GM08714 (cell line): ENCODE measurements around the gene PUSL1.

Experiments used
- H3K4me3 ChIP-seq: fragments of 200-500 bp; sonication (Bioruptor generic); 2 replicates; pipeline ENCODE4 v1.5.1; 2014; ENCODE audit warnings: mild to moderate bottlenecking, low read length, inconsistent platforms
- ZNF274 ChIP-seq: IDR thresholded peaks from 2 replicates; pipeline ENCODE4 v1.6.1; 2012; ENCODE audit warnings: mild to moderate bottlenecking, low read depth, low read length

Gene PUSL1

DNA sequence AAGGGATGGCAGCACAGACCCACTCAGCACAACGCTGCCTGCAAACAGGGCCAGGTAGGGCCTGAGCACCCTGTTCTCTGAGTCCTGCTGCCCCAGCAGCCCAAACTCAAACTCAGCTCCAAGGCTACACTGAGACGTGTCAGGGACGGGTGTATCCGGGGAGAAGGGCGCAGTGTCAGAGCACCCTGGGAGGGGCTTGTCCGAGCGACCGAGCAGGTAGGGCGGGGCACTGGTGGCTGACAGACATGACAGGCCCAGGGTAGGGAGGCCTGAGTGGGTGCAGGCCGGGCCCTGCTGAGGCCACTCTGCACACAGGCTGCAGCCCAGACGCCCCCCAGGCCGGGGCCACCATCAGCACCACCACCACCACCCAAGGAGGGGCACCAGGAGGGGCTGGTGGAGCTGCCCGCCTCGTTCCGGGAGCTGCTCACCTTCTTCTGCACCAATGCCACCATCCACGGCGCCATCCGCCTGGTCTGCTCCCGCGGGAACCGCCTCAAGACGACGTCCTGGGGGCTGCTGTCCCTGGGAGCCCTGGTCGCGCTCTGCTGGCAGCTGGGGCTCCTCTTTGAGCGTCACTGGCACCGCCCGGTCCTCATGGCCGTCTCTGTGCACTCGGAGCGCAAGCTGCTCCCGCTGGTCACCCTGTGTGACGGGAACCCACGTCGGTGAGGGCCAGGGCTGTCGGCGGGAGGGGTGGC lies 22.6 kb upstream of the PUSL1 start:
- no peak overlapping the region for H3K4me3 ChIP-seq
- TF ChIP-seq ZNF274, result no peak

- H3K4me3 ChIP-seq, result no peak overlapping the region
Measured at GRCh38 chr1:1286313-1287261, 21.8 kb upstream of the PUSL1 start.

GRCh38 chr1:1287288-1288110 lies 20.9 kb upstream of the PUSL1 start:
- H3K4me3 ChIP-seq, result no peak overlapping the region
- no peak for TF ChIP-seq ZNF274

More at GRCh38 chr1:1286313-1287261, 21.8 kb upstream of the PUSL1 start:
- no peak for TF ChIP-seq ZNF274

DNA sequence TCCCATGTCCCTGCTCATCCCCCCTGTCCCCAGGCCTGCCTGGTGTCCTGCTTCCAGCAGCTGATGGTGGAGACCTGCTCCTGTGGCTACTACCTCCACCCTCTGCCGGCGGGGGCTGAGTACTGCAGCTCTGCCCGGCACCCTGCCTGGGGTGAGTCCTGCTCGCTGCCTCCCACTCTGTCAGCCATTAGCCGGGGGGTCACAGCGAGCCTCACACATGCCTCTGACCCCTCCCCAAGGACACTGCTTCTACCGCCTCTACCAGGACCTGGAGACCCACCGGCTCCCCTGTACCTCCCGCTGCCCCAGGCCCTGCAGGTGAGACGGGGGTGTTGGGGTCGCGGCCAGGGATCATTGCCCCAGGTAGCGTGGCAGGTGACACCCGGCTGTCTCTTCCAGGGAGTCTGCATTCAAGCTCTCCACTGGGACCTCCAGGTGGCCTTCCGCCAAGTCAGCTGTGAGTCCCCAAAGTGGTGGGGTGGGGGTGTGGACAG lies 18.1 kb upstream of the PUSL1 start:
- H3K4me3 ChIP-seq, result no peak overlapping the region
- TF ChIP-seq ZNF274, result no peak

GRCh38 chr1:1291023-1291528 lies 17.3 kb upstream of the PUSL1 start:
- TF ChIP-seq ZNF274, result no peak
- no peak overlapping the region for H3K4me3 ChIP-seq

- H3K4me3 ChIP-seq, result no peak overlapping the region
- TF ChIP-seq ZNF274, result no peak
Measured at GRCh38 chr1:1291548-1292441, 16.6 kb upstream of the PUSL1 start.

DNA sequence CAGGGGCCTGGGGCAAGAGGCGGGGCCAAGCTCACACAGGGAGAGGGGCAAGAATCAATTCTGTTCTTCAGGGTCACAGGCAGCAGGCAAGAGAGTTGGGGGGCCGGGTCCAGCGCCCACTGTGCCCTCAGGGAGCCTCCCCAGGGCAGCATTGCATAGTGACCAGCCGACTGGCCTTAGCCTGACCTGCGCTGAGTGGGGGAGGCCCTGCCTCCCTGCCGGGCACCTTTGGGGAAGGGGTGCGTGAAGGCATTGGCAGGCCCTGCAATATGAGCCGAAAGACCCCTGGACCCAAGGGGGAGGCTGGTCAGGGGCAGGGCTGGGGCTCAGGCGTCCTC lies 16.0 kb upstream of the PUSL1 start:
- no peak for TF ChIP-seq ZNF274
- no peak overlapping the region for H3K4me3 ChIP-seq

- TF ChIP-seq ZNF274, result no peak
- no peak overlapping the region for H3K4me3 ChIP-seq
Measured at GRCh38 chr1:1292851-1293250, 15.5 kb upstream of the PUSL1 start.

- no peak overlapping the region for H3K4me3 ChIP-seq
- TF ChIP-seq ZNF274, result no peak
Measured at GRCh38 chr1:1293263-1294249, 14.8 kb upstream of the PUSL1 start.

DNA sequence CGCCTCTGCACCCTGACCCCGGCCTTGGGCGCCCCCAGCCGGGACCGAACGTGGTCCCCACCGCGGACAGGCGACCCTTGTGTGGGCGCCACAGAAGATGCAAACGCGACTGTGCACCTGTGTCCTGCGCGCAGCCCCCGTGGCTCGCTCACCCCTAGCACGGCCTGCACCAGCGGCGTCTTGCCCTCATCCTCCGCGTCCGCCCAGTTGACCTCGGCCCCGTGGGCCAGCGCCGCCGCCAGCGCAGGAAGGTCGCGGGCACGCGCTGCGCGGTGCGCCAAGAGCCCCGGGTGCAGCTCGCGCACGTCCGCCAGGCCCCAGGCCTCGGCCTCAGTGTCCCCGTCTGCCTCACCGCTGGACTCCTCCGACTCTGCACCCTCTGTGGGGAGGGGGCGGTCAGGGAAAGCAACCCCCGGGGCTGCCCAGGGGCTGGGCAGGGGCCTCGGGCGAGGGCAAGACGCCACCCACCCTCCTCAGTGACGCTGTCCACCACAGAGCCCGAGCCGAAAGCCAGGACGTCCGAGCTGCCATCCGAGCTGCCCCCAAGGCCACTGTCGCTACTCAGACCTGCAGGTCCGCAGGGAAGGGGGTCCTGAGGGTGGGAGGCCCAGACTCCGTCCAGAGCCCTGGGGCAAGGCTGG lies 14.0 kb upstream of the PUSL1 start:
- no peak for TF ChIP-seq ZNF274
- no peak overlapping the region for H3K4me3 ChIP-seq

GRCh38 chr1:1295154-1295923 lies 13.1 kb upstream of the PUSL1 start:
- H3K4me3 ChIP-seq, result no peak overlapping the region
- no peak for TF ChIP-seq ZNF274
